HG02970 (cell line): ENCODE measurements around the gene ZNF341.
"Not testable (repeated sequence)": the region's sequence is repeated elsewhere in the genome, so short reads cannot be mapped to it uniquely, and the experiment has no call there.

Experiments used
- ATAC-seq: cut with Tn5 transposase; IDR thresholded peaks from one replicate; pipeline ENCODE4 v1.9.1; 2021; ENCODE audit warnings: mild to moderate bottlenecking, moderate library complexity, moderate number of reproducible peaks; ENCODE audit not compliant: unreplicated experiment, low FRiP score

The ZNF341 gene

GRCh38 chr20:33791540-33791939 is 59.7 kb downstream of the ZNF341 start:
- no peak for ATAC-seq

GRCh38 chr20:33791959-33792597 is 60.3 kb downstream of the ZNF341 start:
- ATAC-seq, result no peak

GRCh38 chr20:33792598-33792989 is 60.8 kb downstream of the ZNF341 start:
- ATAC-seq, result not testable (repeated sequence)

- ATAC-seq, result no peak
These were observed 61.5 kb downstream of the ZNF341 start for GRCh38 chr20:33793011-33793931.

- ATAC-seq, result no peak
These were observed 64.6 kb downstream of the ZNF341 start for GRCh38 chr20:33796263-33796906.

- no peak for ATAC-seq
These were observed 65.2 kb downstream of the ZNF341 start for GRCh38 chr20:33796907-33797544.

GRCh38 chr20:33798444-33798843 is 66.6 kb downstream of the ZNF341 start:
- ATAC-seq, result no peak

- ATAC-seq, result no peak
These were observed 72.1 kb downstream of the ZNF341 start for GRCh38 chr20:33803921-33804337.

GRCh38 chr20:33808388-33808787 is 76.6 kb downstream of the ZNF341 start:
- no peak for ATAC-seq

- no peak for ATAC-seq
These were observed 78.5 kb downstream of the ZNF341 start for GRCh38 chr20:33810259-33810658.

- peak; percentile 93 for ATAC-seq
These were observed 79.3 kb downstream of the ZNF341 start, which contains the start of gene CHMP4B for GRCh38 chr20:33810885-33811775. CHMP4B (plus strand) TSS chr20:33811348; CDS start chr20:33811469, 121 bp downstream.

GRCh38 chr20:33811776-33812151 is 80.0 kb downstream of the ZNF341 start:
- ATAC-seq, result peak; percentile 4

GRCh38 chr20:33812152-33812849 is 80.5 kb downstream of the ZNF341 start:
- no peak for ATAC-seq

GRCh38 chr20:33812908-33813462 is 81.2 kb downstream of the ZNF341 start:
- no peak for ATAC-seq

- no peak for ATAC-seq
These were observed 82.5 kb downstream of the ZNF341 start for GRCh38 chr20:33814238-33814712.

- ATAC-seq, result no peak
These were observed 83.9 kb downstream of the ZNF341 start for GRCh38 chr20:33815671-33816070.

GRCh38 chr20:33816191-33816590 is 84.4 kb downstream of the ZNF341 start:
- ATAC-seq, result no peak

GRCh38 chr20:33817411-33817810 is 85.6 kb downstream of the ZNF341 start:
- ATAC-seq, result no peak

GRCh38 chr20:33819456-33819855 is 87.7 kb downstream of the ZNF341 start:
- no peak for ATAC-seq
